ENCODE measurements around the gene FKBP10. TPM values are rescaled to one million over a fixed set of nuclear protein-coding genes. Genes with fewer than 3 reads are reported as not detected.

Gene FKBP10
- total RNA-seq, 1 experiment from 2014 or later = 0.92 TPM

- DNase-seq = no peak
- H3K36me3 Mint-ChIP-seq (ENCODE audit: insufficient read depth, unreplicated experiment) = peaks cover 42% of the 10 kb centered on the region
- TF ChIP-seq, protein P1, sequence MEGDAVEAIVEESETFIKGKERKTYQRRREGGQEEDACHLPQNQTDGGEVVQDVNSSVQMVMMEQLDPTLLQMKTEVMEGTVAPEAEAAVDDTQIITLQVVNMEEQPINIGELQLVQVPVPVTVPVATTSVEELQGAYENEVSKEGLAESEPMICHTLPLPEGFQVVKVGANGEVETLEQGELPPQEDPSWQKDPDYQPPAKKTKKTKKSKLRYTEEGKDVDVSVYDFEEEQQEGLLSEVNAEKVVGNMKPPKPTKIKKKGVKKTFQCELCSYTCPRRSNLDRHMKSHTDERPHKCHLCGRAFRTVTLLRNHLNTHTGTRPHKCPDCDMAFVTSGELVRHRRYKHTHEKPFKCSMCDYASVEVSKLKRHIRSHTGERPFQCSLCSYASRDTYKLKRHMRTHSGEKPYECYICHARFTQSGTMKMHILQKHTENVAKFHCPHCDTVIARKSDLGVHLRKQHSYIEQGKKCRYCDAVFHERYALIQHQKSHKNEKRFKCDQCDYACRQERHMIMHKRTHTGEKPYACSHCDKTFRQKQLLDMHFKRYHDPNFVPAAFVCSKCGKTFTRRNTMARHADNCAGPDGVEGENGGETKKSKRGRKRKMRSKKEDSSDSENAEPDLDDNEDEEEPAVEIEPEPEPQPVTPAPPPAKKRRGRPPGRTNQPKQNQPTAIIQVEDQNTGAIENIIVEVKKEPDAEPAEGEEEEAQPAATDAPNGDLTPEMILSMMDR (IDR thresholded peaks at IDR 0.05; ENCODE audit: unreplicated experiment) = no peak
- H3K27me3 Mint-ChIP-seq (ENCODE audit: unreplicated experiment) = no peaks in the 10 kb centered on the region
- H3K9me3 Mint-ChIP-seq (ENCODE audit: low read depth, unreplicated experiment) = no peaks in the 10 kb centered on the region
- CTCF ChIA-PET = interaction anchor here (0.6 to 8.3 kb wide), 2 partner anchors 12 to 881 kb away, joined by 3 to 141 read pairs; partner anchors contain the start of gene JUP
- intact Hi-C loops (cut with micrococcal nuclease; ENCODE audit: unreplicated experiment) = no loop called here
- BruUV-seq (replicated peaks) = no TSS peak
- H3K4me1 Mint-ChIP-seq (ENCODE audit: low read depth, unreplicated experiment) = peaks cover 69% of the 10 kb centered on the region
- H3K4me3 Mint-ChIP-seq (ENCODE audit: low read depth, unreplicated experiment) = no peak overlapping the region
- no peak overlapping the region for H3K27ac Mint-ChIP-seq (ENCODE audit: unreplicated experiment)
These were observed 15.4 kb upstream of the FKBP10 start for GRCh38 chr17:41797377-41797776.

DNA sequence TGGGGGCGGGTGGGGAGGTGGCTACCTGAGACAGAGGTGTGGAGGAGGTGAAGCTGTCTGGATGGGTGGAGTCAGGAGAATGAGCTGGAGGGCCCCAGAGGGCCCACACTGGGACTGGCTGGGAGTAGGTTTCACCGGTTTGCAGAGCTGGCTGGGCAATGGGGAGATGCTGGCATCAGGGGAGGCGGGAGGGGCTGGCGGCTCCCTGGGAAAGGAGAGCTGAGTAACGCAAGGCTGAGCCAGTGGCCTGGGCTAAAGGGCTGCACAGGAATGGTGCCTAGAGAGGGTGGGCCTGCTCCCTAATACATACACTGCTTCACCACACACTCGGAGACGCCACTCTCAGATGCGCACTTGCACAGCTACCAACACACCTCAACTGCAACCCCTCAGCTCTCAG is 13.4 kb upstream of the FKBP10 start:
- DNase-seq = peak; percentile 47
- CTCF ChIA-PET = interaction anchor here (0.8 to 8.3 kb wide), 4 partner anchors 12 to 25 kb away, joined by 3 to 141 read pairs (median 3); partner anchors contain the start of gene JUP
- Mint-ChIP-seq H3K4me1 (ENCODE audit: low read depth, unreplicated experiment) (peaks cover 49% of the 10 kb centered on the region), H3K36me3 (ENCODE audit: insufficient read depth, unreplicated experiment) (peaks cover 32% of the 10 kb centered on the region), H3K27ac (ENCODE audit: unreplicated experiment) (peak overlapping the region; percentile 87), H3K4me3 (ENCODE audit: low read depth, unreplicated experiment) (no peak overlapping the region), H3K9me3 (ENCODE audit: low read depth, unreplicated experiment) (no peaks in the 10 kb centered on the region), H3K27me3 (ENCODE audit: unreplicated experiment) (no peaks in the 10 kb centered on the region)
- TF ChIP-seq, protein P1 (IDR thresholded peaks at IDR 0.05; ENCODE audit: unreplicated experiment) = no peak
- intact Hi-C loops (cut with micrococcal nuclease; ENCODE audit: unreplicated experiment) = no loop called here
- BruUV-seq (replicated peaks) = no TSS peak

DNA sequence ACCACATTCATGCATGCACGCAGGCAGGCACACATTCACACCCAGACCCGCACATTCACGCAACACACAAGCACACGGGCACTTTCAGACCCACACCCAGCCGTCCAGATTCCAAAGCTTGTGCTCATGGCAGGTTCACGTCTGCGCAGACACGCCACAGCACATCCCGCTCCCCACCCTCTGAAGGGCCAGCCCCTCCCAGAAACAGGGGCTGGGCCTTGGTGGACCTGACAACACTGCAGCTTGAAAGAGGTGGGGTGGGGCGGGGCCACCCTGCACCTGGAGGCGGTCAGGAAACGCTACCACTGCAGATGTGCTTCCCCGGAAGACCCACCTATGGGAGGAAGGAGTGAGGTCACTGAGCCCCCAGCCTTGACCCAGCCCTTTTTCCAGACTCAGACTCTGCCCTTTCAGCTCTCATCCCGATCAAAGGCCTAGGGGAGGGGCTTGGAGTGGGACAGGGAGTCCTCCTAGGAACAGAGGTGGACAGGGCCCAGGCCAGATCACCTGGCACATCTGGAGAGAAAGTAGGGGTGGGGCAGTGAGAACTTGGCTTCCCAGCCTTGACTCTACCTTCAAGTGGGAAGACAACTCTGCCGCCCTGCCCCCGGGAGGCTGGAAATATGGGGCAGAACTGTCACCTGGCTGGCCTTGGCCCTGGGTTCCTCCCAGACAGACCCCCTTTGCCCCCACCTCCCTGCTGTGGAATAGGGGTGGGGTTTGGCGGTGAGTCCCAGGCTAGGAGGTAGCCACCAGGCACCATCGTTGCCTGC is 12.0 kb upstream of the FKBP10 start:
- no TSS peak for BruUV-seq (replicated peaks)
- Mint-ChIP-seq H3K27me3 (ENCODE audit: unreplicated experiment) (no peaks in the 10 kb centered on the region), H3K36me3 (ENCODE audit: insufficient read depth, unreplicated experiment) (peaks cover 35% of the 10 kb centered on the region), H3K4me1 (ENCODE audit: low read depth, unreplicated experiment) (peaks cover 45% of the 10 kb centered on the region), H3K27ac (ENCODE audit: unreplicated experiment) (peak overlapping the region; percentile 87), H3K9me3 (ENCODE audit: low read depth, unreplicated experiment) (no peaks in the 10 kb centered on the region), H3K4me3 (ENCODE audit: low read depth, unreplicated experiment) (peak overlapping the region; percentile 43)
- peak; percentile 92 for DNase-seq
- intact Hi-C loops (cut with micrococcal nuclease; ENCODE audit: unreplicated experiment) = loop anchor here (1.0 kb wide), 3 partner anchors 14 to 62 kb away; partner anchors contain the start of gene JUP
- CTCF ChIA-PET = interaction anchor here (0.5 to 8.3 kb wide), 20 partner anchors 8 to 1497 kb away, joined by 3 to 141 read pairs (median 6); partner anchors contain the start of genes DNAJC7, JUP and P3H4
- TF ChIP-seq, protein P1 (IDR thresholded peaks at IDR 0.05; ENCODE audit: unreplicated experiment) = no peak

DNA sequence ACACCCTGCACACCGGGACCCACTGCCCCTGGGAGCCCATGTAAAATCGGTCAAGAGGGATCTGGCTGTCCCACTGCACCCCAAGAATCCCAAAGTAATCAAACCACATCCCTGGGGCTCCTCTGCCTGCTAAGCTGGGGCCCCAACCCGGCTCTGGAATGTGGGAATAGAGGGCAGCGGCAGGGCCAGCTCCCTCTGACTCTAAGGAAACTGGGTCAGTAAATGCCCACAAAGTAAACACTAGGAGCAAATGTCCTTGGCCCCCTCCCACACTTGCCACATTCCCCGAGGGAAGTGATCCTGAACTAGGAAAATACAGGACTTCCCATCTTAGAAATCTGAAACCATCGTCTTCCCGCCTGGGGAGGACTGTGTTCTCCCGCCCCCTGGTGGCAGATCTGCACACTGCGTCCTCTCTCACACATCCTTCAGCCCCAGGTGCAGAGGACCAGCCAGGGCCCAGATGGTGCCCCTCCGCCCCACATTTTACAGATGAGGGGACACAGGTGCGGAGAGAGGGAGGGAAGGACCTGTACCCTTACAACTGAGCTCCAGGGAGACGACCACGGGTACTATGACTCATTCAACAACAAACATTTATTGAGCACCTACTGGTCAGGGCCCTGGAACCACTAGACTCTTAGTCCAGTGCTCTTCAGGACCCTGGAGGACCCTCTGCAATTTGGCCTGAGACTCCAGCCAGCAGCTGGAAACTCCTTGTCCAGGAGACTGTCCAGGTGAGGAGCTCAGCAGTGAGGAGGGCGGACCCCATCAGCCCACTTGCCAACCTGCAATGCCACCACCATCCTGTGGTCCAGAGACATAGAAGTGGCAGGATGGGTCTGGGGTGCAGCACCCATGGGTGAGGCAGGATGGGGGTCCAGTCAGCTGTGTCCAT is 11.2 kb upstream of the FKBP10 start:
- intact Hi-C loops (cut with micrococcal nuclease; ENCODE audit: unreplicated experiment) = loop anchor here (1.0 kb wide), 4 partner anchors 15 to 67 kb away; partner anchors contain the start of genes HAP1 and JUP
- Mint-ChIP-seq H3K27me3 (ENCODE audit: unreplicated experiment) (no peaks in the 10 kb centered on the region), H3K36me3 (ENCODE audit: insufficient read depth, unreplicated experiment) (peaks cover 38% of the 10 kb centered on the region), H3K4me3 (ENCODE audit: low read depth, unreplicated experiment) (peak overlapping the region; percentile 43), H3K27ac (ENCODE audit: unreplicated experiment) (peak overlapping the region; percentile 87), H3K9me3 (ENCODE audit: low read depth, unreplicated experiment) (no peaks in the 10 kb centered on the region), H3K4me1 (ENCODE audit: low read depth, unreplicated experiment) (peaks cover 38% of the 10 kb centered on the region)
- no TSS peak for BruUV-seq (replicated peaks)
- peak; percentile 94 for DNase-seq
- CTCF ChIA-PET = interaction anchor here (1.1 to 8.3 kb wide), 12 partner anchors 9 to 66 kb away, joined by 3 to 141 read pairs (median 11); partner anchors contain the start of genes JUP and P3H4
- TF ChIP-seq, protein P1 (IDR thresholded peaks at IDR 0.05; ENCODE audit: unreplicated experiment) = peak; percentile 99
